ENCODE results near the gene DMTF1. TPM values are rescaled to one million over a fixed set of nuclear protein-coding genes. Genes with fewer than 3 reads are reported as not detected.
"Not testable (repeated sequence)": the region's sequence is repeated elsewhere in the genome, so short reads cannot be mapped to it uniquely, and the experiment has no call there.

DMTF1 gene
- total and polyA plus RNA-seq, 9 donors, result 63.8 to 111 (median 79.0) TPM

DNA sequence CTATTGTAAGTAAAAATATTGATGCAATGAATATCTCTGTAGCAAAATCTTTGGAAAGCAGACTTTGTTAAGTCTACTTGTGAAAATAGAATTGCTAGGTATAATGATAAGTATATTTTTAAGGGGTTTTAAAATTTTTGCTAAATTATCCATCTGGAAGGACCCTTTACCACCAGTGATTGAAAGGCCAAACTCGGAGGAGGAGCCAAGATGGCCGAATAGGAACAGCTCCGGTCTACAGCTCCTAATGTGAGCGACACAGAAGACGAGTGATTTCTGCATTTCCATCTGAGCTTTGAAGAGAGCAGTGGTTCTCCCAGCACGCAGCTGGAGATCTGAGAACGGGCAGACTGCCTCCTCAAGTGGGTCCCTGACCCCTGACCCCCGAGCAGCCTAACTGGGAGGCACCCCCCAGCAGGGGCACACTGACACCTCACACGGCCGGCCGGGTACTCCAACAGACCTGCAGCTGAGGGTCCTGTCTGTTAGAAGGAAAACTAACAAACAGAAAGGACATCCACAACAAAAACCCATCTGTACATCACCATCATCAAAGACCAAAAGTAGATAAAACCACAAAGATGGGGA is 86.3 kb downstream of the DMTF1 start:
- H3K36me3 ChIP-seq (ENCODE audit: control insufficient read depth, insufficient read depth, low read length); H3K9me3 ChIP-seq (replicated peaks; ENCODE audit: control insufficient read depth, low read depth, low read length); H3K4me1 ChIP-seq (ENCODE audit: control insufficient read depth, insufficient read depth, low read length); H3K27me3 ChIP-seq (ENCODE audit: control insufficient read depth, insufficient read depth, low read length); DNase-seq; H3K4me3 ChIP-seq (ENCODE audit: low read length); H3K27ac ChIP-seq (ENCODE audit: low read length): not testable (repeated sequence)
- WGBS (ENCODE audit: insufficient coverage), result 72% methylated on average over 5 of the region's 11 CpGs

DNA sequence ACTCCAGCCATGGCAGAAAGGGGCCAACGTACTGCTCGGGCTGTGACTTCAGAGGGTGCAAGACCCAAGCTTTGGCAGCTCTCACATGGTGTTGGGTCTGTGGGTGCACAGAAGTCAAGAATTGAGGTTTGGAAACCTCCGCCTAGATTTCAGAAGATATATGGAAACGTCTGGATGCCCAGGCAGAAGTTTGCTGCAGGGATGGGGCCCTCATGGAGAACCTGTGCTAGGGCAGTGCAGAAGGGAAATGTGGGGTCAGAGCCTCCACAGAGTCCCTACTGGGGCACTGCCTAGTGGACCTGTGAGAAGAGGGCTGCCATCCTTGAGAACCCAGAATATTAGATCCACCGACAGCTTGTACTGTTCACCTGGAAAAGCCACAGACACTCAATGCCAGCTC is 93.4 kb downstream of the DMTF1 start:
- H3K4me1 ChIP-seq (ENCODE audit: control insufficient read depth, insufficient read depth, low read length); H3K4me3 ChIP-seq (ENCODE audit: low read length); DNase-seq; H3K27ac ChIP-seq (ENCODE audit: low read length); H3K36me3 ChIP-seq (ENCODE audit: control insufficient read depth, insufficient read depth, low read length); H3K9me3 ChIP-seq (replicated peaks; ENCODE audit: control insufficient read depth, low read depth, low read length); H3K27me3 ChIP-seq (ENCODE audit: control insufficient read depth, insufficient read depth, low read length): not testable (repeated sequence)
- 94% methylated on average over 4 of the region's 5 CpGs for WGBS (ENCODE audit: insufficient coverage)

Other genes starting within 250 kb of the DMTF1 start
- gene ELAPOR2, start 92.8 kb upstream of the DMTF1 start, total RNA-seq, result 7.1 TPM
- gene ELAPOR2, start 92.8 kb upstream of the DMTF1 start, polyA plus RNA-seq (ENCODE audit: insufficient read depth in 1 of 8, insufficient read length in 8 of 8, low replicate concordance in 1 of 8), result 1 to 10 TPM; 3.4 to 8.2 (median 5.7) TPM
- gene TMEM243, start 67.3 kb downstream of the DMTF1 start, total RNA-seq, result 24.6 TPM
- 10 to 100 TPM; 15.2 to 24.7 (median 17.0) TPM for gene TMEM243, start 67.3 kb downstream of the DMTF1 start, polyA plus RNA-seq (ENCODE audit: insufficient read depth in 1 of 8, insufficient read length in 8 of 8, low replicate concordance in 1 of 8)
- 8.9 TPM for gene CROT, start 193.2 kb downstream of the DMTF1 start, total RNA-seq
- 10 to 100 TPM in 4 of 8 donors, 1 to 10 TPM in 4; 7.3 to 14.7 (median 10.2) TPM for gene CROT, start 193.2 kb downstream of the DMTF1 start, polyA plus RNA-seq (ENCODE audit: insufficient read depth in 1 of 8, insufficient read length in 8 of 8, low replicate concordance in 1 of 8)